ENCODE results near the gene STX2.

STX2 gene

DNA sequence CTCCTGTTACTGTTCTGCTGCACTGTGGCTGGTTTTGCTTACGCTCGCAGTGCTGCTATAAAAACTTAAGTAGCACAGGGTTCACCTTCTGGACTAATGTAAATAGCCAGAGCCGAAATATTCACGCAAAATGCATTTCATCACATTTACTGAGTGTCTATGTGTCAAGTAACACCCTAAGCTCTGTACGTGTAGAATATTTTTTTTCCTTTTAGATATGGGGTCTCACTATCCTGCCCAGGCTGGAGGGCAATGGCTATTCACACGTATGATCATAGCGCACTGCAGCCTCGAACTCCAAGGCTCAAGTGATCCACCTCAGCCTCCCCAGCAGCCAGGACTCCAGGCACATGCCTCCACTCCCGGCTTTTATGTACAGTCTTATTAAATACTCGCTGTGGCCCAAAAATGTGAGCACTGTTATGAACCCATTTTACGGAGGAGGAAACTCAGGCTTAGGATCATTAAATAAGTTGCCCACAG lies 62.2 kb downstream of the STX2 start:
- Histone ChIP-seq H3K27ac (ENCODE audit: low read length) (no peak overlapping the region), H3K4me1 (ENCODE audit: control insufficient read depth in 1 of 2, insufficient read depth in 2 of 2, low read length in 2 of 2) (peaks cover 0 to 15% of the 10 kb centered on the region in 2 donors), H3K36me3 (ENCODE audit: control insufficient read depth in 1 of 2, insufficient read depth in 2 of 2, low read length in 2 of 2) (peaks cover 0 to 10% of the 10 kb centered on the region in 2 donors), H3K9me3 (ENCODE audit: control insufficient read depth in 1 of 2, low read length in 2 of 2) (no peaks in the 10 kb centered on the region), H3K4me3 (ENCODE audit: low read depth in 1 of 2, low read length in 2 of 2) (peak overlapping the region in 1 of 2 donors; percentile 52), H3K27me3 (ENCODE audit: low read depth, low read length) (no peaks in the 10 kb centered on the region)

DNA sequence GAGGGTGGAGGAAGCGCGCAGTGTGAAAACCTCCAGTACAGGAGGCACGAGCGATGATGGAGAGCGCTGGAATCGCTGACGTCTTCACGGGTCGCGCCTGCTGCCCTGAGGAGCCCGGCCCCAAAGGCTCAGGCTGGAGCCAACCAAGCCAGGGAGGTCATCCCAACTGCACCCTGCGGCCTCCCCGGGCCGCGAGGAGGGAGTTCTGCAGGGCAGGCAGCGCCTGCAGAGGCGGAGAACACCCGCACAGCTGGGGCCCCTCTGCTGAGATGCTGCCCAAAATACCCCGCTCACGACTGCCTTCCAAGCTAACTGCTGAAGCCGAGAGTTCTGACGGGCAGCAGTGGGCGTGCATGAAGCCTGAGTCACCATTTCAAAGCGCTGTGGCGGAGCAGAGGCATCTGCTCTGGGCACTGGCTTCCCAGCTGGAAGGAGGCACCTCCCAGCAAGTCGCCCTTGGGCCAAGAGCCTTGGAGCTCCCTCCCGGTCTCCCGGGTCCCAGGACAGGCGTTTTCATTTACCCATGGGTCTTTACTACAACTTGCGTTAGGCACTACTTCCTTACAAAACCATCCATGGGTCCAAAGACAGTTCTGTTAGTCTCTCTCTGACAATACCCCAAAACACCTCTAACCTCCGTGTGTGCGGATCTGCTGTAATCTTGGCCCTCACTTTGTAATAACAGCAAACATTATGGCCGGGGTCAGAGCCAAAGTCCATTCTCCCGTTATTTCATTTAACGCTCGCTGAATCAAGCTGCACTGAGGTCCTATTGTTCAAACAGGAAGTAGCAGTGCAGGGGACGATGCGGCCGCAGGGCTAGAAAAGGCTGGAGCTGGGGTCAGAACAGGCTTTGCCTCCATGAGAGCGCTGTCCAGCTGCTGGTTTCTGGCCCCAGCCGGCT lies 62.8 kb downstream of the STX2 start:
- H3K27me3 ChIP-seq (ENCODE audit: low read depth, low read length), result no peaks in the 10 kb centered on the region
- peak overlapping the region; percentile 52 to 60 for H3K4me3 ChIP-seq (ENCODE audit: low read depth in 1 of 2, low read length in 2 of 2)
- no peak overlapping the region for H3K27ac ChIP-seq (ENCODE audit: low read length)

DNA sequence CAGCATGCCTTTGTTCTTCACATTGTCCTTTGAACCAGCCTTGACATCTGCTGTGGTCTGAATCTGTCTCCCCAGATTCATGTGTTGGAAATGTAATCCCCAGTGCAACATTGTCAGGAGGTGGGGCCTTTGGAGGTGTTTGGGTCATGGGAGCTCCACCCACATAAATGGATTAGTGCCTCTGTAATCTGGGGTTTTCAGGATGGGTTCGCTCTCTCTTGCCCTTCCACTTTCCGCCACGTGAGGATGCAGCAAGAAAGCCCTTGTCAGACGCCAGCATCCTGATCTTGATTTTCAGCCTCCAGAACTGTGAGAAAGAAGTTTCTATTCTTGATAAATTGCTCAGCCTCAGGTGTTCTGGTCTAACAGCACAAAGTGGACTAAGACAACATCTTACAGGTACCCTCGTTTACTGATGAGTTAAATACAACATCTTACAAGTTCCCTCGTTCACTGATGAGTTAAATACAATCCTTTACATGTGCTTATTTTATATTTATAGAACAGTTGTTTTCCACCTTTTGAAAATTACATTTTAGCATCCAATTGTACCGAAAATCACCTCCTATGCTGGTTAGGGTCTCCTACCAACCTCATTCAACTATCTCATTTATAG lies 68.5 kb downstream of the STX2 start:
- peaks cover 0 to under 1% of the 10 kb centered on the region in 2 donors for H3K4me1 ChIP-seq (ENCODE audit: control insufficient read depth in 1 of 2, insufficient read depth in 2 of 2, low read length in 2 of 2)
- H3K27me3 ChIP-seq (ENCODE audit: low read depth, low read length), result no peaks in the 10 kb centered on the region
- no peaks in the 10 kb centered on the region for H3K9me3 ChIP-seq (ENCODE audit: control insufficient read depth in 1 of 2, low read length in 2 of 2)
- no peak overlapping the region for H3K27ac ChIP-seq (ENCODE audit: low read length)
- H3K4me3 ChIP-seq (ENCODE audit: low read depth in 1 of 2, low read length in 2 of 2), result no peak overlapping the region
- no peaks in the 10 kb centered on the region for H3K36me3 ChIP-seq (ENCODE audit: control insufficient read depth in 1 of 2, insufficient read depth in 2 of 2, low read length in 2 of 2)

More for the DNA sequence above, 62.8 kb downstream of the STX2 start:
- H3K9me3 ChIP-seq (ENCODE audit: control insufficient read depth in 1 of 2, low read length in 2 of 2), result no peaks in the 10 kb centered on the region
- H3K4me1 ChIP-seq (ENCODE audit: control insufficient read depth in 1 of 2, insufficient read depth in 2 of 2, low read length in 2 of 2), result peaks cover 0 to 15% of the 10 kb centered on the region in 2 donors
- H3K36me3 ChIP-seq (ENCODE audit: control insufficient read depth in 1 of 2, insufficient read depth in 2 of 2, low read length in 2 of 2), result peaks cover 0 to 8% of the 10 kb centered on the region in 2 donors

- Histone ChIP-seq H3K27me3 (ENCODE audit: low read depth, low read length) (no peaks in the 10 kb centered on the region), H3K9me3 (ENCODE audit: control insufficient read depth in 1 of 2, low read length in 2 of 2) (peaks cover 0 to 2% of the 10 kb centered on the region in 2 donors), H3K4me1 (ENCODE audit: control insufficient read depth in 1 of 2, insufficient read depth in 2 of 2, low read length in 2 of 2) (no peaks in the 10 kb centered on the region), H3K4me3 (ENCODE audit: low read depth in 1 of 2, low read length in 2 of 2) (no peak overlapping the region), H3K27ac (ENCODE audit: low read length) (no peak overlapping the region), H3K36me3 (ENCODE audit: control insufficient read depth in 1 of 2, insufficient read depth in 2 of 2, low read length in 2 of 2) (no peaks in the 10 kb centered on the region)
Measured at GRCh38 chr12:130768120-130768519, 70.9 kb downstream of the STX2 start.

- H3K4me3 ChIP-seq (ENCODE audit: low read depth in 1 of 2, low read length in 2 of 2), result no peak overlapping the region
- no peaks in the 10 kb centered on the region for H3K4me1 ChIP-seq (ENCODE audit: control insufficient read depth in 1 of 2, insufficient read depth in 2 of 2, low read length in 2 of 2)
- peaks cover 0 to 2% of the 10 kb centered on the region in 2 donors for H3K9me3 ChIP-seq (ENCODE audit: control insufficient read depth in 1 of 2, low read length in 2 of 2)
- H3K36me3 ChIP-seq (ENCODE audit: control insufficient read depth in 1 of 2, insufficient read depth in 2 of 2, low read length in 2 of 2), result no peaks in the 10 kb centered on the region
- H3K27ac ChIP-seq (ENCODE audit: low read length), result no peak overlapping the region
- no peaks in the 10 kb centered on the region for H3K27me3 ChIP-seq (ENCODE audit: low read depth, low read length)
Measured at GRCh38 chr12:130766470-130766869, 72.6 kb downstream of the STX2 start.

GRCh38 chr12:130765186-130765659 lies 73.8 kb downstream of the STX2 start:
- H3K4me1 ChIP-seq (ENCODE audit: control insufficient read depth in 1 of 2, insufficient read depth in 2 of 2, low read length in 2 of 2), result no peaks in the 10 kb centered on the region
- H3K9me3 ChIP-seq (ENCODE audit: control insufficient read depth in 1 of 2, low read length in 2 of 2), result peaks cover 0 to 2% of the 10 kb centered on the region in 2 donors
- no peak overlapping the region for H3K27ac ChIP-seq (ENCODE audit: low read length)
- H3K36me3 ChIP-seq (ENCODE audit: control insufficient read depth in 1 of 2, insufficient read depth in 2 of 2, low read length in 2 of 2), result no peaks in the 10 kb centered on the region
- H3K4me3 ChIP-seq (ENCODE audit: low read depth in 1 of 2, low read length in 2 of 2), result no peak overlapping the region
- no peaks in the 10 kb centered on the region for H3K27me3 ChIP-seq (ENCODE audit: low read depth, low read length)

DNA sequence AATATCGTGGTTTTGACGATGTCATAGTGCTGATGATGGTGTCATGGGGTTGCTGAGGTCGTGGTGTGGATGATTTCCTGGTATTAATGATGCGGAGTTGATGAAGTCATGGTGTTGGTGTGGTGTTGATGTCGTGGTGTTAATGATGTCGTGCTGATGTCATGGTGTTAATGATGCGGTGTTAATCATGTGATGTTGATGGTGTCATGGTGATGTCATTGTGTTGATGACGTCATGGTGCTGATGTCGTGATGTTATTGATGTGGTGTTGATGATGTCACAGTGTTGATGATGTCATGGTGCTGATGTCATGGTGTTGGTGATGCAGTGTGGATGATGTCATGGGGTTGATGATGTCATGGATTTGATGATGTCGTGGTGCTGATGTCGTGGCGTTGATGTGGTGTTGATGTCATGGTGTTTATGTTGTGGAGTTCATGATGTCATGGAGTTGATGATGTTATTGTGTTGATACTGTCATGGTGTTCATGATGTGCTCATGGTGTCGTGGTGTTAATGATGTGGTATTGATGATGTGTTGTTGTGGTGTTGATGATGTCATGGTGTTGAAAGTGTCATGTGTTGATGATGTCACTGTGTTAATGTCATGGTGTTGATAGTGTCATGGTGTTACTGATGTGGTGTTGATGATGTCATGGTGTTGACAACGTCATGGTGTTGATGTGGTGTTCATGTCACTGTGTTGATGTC lies 74.4 kb downstream of the STX2 start:
- Histone ChIP-seq H3K4me1 (ENCODE audit: control insufficient read depth in 1 of 2, insufficient read depth in 2 of 2, low read length in 2 of 2) (no peaks in the 10 kb centered on the region), H3K36me3 (ENCODE audit: control insufficient read depth in 1 of 2, insufficient read depth in 2 of 2, low read length in 2 of 2) (no peaks in the 10 kb centered on the region), H3K9me3 (ENCODE audit: control insufficient read depth in 1 of 2, low read length in 2 of 2) (peaks cover 0 to 2% of the 10 kb centered on the region in 2 donors), H3K4me3 (ENCODE audit: low read depth in 1 of 2, low read length in 2 of 2) (no peak overlapping the region), H3K27me3 (ENCODE audit: low read depth, low read length) (no peaks in the 10 kb centered on the region), H3K27ac (ENCODE audit: low read length) (no peak overlapping the region)

DNA sequence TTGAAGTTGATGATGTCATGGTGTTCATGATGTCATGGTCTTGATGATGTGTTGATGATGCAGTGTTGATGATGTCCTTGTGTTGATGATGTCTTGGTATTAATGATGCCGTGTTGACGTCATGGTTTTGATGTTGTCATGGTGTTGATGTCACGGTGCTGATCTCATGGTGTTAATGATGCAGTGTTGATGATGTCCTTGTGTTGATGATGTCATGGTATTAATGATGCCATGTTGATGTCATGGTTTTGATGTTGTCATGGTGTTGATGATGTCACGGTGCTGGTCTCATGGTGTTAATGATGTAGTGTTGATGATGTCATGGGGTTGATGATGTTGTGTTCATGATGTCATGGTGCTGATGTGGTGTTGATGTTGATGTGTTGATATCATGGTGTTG lies 75.0 kb downstream of the STX2 start:
- H3K4me3 ChIP-seq (ENCODE audit: low read depth in 1 of 2, low read length in 2 of 2), result no peak overlapping the region
- no peaks in the 10 kb centered on the region for H3K27me3 ChIP-seq (ENCODE audit: low read depth, low read length)
- no peaks in the 10 kb centered on the region for H3K4me1 ChIP-seq (ENCODE audit: control insufficient read depth in 1 of 2, insufficient read depth in 2 of 2, low read length in 2 of 2)
- no peaks in the 10 kb centered on the region for H3K36me3 ChIP-seq (ENCODE audit: control insufficient read depth in 1 of 2, insufficient read depth in 2 of 2, low read length in 2 of 2)
- H3K9me3 ChIP-seq (ENCODE audit: control insufficient read depth in 1 of 2, low read length in 2 of 2), result peaks cover 0 to 2% of the 10 kb centered on the region in 2 donors
- no peak overlapping the region for H3K27ac ChIP-seq (ENCODE audit: low read length)

- Histone ChIP-seq H3K27me3 (ENCODE audit: low read depth, low read length) (no peaks in the 10 kb centered on the region), H3K9me3 (ENCODE audit: control insufficient read depth in 1 of 2, low read length in 2 of 2) (peaks cover 0 to 2% of the 10 kb centered on the region in 2 donors), H3K4me1 (ENCODE audit: control insufficient read depth in 1 of 2, insufficient read depth in 2 of 2, low read length in 2 of 2) (no peaks in the 10 kb centered on the region), H3K36me3 (ENCODE audit: control insufficient read depth in 1 of 2, insufficient read depth in 2 of 2, low read length in 2 of 2) (no peaks in the 10 kb centered on the region), H3K4me3 (ENCODE audit: low read depth in 1 of 2, low read length in 2 of 2) (no peak overlapping the region), H3K27ac (ENCODE audit: low read length) (no peak overlapping the region)
Measured at GRCh38 chr12:130762319-130762675, 76.8 kb downstream of the STX2 start.

GRCh38 chr12:130761537-130762318 lies 77.3 kb downstream of the STX2 start:
- no peaks in the 10 kb centered on the region for H3K27me3 ChIP-seq (ENCODE audit: low read depth, low read length)
- no peaks in the 10 kb centered on the region for H3K4me1 ChIP-seq (ENCODE audit: control insufficient read depth in 1 of 2, insufficient read depth in 2 of 2, low read length in 2 of 2)
- no peaks in the 10 kb centered on the region for H3K36me3 ChIP-seq (ENCODE audit: control insufficient read depth in 1 of 2, insufficient read depth in 2 of 2, low read length in 2 of 2)
- no peak overlapping the region for H3K27ac ChIP-seq (ENCODE audit: low read length)
- H3K4me3 ChIP-seq (ENCODE audit: low read depth in 1 of 2, low read length in 2 of 2), result no peak overlapping the region
- peaks cover 0 to 2% of the 10 kb centered on the region in 2 donors for H3K9me3 ChIP-seq (ENCODE audit: control insufficient read depth in 1 of 2, low read length in 2 of 2)
